Left cardiac atrium (tissue), 4 donors: ENCODE data around the gene ENO2. TPM values are rescaled to one million over a fixed set of nuclear protein-coding genes. Genes with fewer than 3 reads are reported as not detected.

Experiments
- ATAC-seq, 2 donors: fragments of 200-7000 bp; cut with Tn5 transposase; one replicate each; pipeline ENCODE4 v1.9.1; 2020; ENCODE audit warnings: mild to moderate bottlenecking in 2 of 2, moderate library complexity in 2 of 2
- DNase-seq: peaks from one replicate; pipeline ENCODE4 v3.0.0-alpha.2; 2020
- intact Hi-C, 2 donors: fragments of 100-400 bp; cut with DNase I; formaldehyde crosslinking; loops; one replicate each; pipeline versions ENCODE4 v1.14.1 to v1.15.1; 2022 to 2023
- total RNA-seq, 2 donors: library from RNA; stranded (reverse); fragmentation: NEBNext Ultra II Directional; extraction: Animal tissue kit (Norgen Biotek cat#: 25700); gene quantifications; one replicate each; pipeline ENCODE4 v1.2.1, GENCODE V29; 2021
- donor health status: DM: no; HTN: yes; CAD: no.
- donor health status: DM: no; HTN: yes; CAD: no; lungs with severe emphysema.
- donor health status: DM: yes; HTN: yes; CAD: no.
- donor health status: Dilated cardiomyopathy.

Gene ENO2
- total RNA-seq, 2 donors from 2014 or later: 12.8 to 24.9 TPM

DNA sequence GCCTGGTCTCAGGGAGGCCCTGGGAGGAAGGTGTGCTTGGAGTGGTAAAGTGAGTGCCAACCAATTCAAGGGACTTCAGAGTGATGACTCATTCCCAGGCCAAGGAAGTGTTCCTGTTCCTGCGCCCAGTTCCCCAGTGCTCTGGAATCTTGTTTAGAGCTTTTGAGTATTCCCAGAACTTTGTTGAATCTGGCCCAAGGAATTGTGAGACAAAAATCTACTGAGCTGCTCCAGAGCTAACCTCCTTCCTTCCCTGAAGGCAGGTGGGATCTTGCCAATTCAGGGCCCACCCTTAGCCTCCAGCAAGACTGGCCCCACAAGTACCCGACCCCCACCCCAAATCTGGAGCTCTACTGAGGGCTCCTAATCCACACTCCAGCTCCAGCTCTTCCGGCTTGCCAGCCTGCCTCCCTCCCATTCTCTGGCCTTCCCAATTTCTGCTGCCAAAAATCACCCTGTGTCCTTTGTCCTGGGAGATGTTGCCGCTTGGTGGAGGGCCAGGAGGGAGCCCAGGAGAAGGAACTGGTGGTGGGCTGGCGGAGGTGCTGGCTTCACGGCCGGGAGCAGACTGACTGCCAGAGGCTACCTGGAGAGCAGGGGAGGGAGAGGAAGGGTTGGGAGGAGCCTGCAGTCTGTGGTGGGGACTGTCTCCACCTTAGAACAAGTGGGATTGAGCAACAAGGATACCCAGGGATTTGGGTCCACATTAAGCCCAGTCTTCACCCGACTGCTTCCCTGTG lies 11.3 kb downstream of the ENO2 start:
- DNase-seq (peak; percentile 79), ATAC-seq (peak; percentile 45 to 66)
- intact Hi-C loops: no loop called here

DNA sequence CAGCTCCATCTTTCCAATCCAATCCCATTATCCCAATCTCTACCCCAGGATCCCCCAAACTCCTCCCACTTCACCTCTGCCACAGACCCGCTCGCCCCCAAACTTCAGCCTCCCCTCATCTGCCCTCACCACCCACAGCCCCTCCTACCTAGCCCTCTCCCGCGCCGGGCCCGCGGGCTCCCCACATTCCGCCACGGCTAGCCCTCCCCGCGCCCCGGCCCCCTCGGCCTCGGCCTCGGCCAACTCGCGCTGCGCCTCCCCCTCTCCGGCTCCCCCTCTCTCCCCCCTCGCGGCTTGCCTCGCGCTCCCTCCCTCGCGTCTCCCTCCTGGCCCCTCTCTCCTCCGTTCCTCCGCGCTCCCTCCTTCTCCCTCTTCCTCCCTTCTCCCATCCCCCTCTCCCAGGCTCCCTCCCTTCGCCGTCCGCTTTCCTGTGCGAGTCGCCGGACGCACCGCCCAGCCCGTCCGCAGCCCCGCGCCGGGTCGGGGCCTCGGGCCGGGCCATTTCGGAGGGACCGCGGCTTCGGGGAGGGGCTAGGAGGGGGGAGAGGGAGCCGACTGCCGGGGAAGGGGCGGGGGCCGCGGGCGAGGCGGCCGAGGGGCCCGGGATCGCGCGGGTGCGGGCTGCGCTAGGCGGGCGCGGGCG lies 13.1 kb downstream of the ENO2 start, which contains the start of gene ATN1:
ATN1 (plus strand) TSS at position 581 of the 643 bp plus-strand sequence. CDS start 6,043 bp downstream, outside the sequence.
- peak; percentile 61 to 67 for ATAC-seq
- intact Hi-C loops: no loop called here
- peak; percentile 86 for DNase-seq

DNA sequence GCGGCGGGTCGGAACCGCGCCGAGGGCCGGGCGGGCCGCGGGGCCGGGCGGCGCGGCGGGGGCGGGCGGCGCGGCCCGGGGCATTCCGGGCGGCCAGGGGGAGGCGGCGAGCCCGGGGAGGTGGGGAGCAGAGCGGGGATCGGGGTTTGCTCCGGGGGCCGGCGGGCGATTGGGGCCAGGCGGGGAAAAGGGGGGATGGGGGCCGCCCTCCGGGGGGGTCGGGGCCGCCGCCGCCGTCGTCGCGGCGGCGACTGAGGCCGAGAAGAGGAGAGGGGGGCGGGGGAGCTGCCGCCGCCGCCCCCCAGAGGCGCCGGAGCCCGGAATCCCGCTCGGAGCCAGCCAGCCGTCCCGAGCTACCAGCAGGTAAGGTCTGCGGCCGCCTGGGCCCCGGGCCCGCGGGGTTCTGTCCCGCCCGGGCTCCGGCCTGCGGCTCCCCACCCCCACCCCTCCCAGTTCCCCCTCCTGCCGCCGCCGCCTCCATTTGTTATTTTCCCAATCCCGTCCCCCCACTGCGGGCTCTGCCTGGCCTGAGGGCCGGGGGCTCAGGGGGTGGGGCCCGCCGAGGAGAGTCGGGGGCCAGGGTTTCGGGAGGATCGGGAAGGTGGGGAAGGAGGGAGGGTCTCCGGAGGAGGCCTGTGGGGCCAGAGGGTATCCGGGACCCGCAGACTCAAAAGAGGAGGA lies 13.8 kb downstream of the ENO2 start:
- ATAC-seq (no peak), DNase-seq (peak; percentile 40)

DNA sequence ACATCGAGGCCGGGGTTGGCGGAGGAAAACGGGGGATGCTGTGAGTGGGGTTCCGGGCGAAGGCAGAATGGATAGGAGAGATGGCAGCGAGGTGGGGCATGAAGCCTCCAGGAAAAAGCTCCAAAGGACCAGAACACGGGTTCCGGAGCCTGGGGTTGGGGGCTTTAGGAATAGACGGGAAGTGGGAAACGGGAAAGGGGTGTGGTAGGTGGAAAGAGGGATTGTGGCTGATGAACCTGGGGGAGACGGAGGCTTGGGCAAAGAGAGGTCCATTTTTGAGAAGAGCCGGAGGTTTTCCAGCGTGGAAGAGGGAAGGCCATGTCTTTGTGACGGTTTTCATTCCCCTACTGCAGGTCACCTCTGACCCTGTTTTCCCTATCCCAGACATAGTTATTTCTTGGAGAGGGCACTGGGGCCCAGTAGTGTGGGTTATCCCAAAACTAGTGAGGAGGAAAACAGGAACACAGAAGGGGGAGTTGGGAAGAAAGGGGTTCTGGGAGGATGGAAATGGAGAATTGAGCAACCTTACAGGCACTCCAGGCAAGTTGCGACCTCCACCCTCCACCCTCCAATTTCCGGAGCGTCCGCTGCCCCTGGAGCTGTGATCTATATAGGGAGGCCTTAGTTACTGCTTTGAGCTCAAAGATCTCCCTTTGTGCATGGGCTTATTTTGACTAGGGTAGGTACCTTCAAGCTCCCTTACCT lies 14.5 kb downstream of the ENO2 start:
- intact Hi-C loops: no loop called here
- peak; percentile 35 for DNase-seq
- no peak for ATAC-seq

More for the DNA sequence above, 13.8 kb downstream of the ENO2 start:
- intact Hi-C loops: no loop called here

DNA sequence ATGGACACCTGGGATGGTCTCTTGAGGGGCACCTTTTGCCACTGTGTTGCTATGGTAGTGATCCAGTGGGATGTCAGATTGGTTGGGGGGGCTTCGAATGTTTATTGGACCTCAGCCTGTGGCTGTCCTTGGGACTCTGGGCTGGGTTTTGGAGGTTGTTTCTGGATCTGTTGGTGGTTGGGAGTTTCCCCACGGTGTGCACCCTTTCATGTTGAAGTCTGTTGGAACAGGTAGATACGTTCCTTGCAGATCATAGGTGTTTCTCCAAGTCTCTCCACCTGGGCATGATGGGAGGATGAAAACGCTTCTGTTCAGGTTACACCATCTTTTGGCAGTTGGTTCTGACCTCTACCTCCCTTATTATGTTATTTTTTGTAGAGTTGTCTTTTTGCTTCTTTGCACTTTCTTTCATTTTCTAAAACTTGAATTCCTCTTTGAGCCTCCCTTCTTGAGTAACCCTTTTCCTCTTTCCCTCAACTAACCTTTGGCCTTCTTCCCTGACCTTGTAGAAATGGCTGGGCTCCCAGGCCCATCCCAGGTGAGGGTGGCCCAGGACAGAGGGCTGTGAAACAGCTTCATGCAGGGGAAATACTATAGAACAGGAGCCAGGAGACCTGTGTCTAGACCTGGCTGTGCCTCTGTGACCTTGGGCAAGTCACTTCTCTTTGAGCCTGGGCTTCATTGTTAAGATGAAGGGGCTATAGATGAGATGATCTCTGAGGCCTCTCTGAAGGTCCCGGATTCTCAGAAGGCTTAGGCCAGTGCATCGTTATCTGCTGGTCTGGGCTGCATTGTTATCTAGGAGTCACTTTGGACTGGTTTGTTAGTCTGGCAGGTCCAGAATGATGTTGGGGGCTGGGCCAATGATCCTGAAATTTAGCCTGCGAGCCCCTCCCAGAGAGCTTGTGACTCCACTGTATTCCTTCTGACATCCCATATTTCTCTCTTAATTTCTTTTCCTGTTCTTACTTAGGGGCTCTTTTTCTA lies 15.4 kb downstream of the ENO2 start:
- DNase-seq (no peak), ATAC-seq (no peak)
- intact Hi-C loops: no loop called here

DNA sequence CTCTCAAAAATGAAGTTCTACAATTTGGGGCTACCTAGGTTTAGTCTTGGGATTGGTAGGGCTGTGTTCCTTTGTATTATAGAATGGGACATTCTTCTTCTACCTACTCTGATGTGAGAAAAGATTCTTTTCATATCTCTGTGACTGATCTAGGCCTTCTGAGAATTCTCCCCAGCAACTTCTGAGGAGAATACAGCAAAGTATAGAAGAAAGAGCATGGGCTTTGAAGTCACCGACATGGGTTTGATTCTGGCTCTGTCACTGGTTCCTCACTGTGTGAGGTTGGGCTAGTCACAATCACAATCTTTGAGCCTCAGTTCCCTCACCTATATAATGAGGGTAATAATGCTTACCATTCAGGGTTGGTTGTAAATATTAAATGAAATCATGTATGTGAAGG lies 18.4 kb downstream of the ENO2 start:
- no peak for ATAC-seq
- no peak for DNase-seq
- intact Hi-C loops: no loop called here

DNA sequence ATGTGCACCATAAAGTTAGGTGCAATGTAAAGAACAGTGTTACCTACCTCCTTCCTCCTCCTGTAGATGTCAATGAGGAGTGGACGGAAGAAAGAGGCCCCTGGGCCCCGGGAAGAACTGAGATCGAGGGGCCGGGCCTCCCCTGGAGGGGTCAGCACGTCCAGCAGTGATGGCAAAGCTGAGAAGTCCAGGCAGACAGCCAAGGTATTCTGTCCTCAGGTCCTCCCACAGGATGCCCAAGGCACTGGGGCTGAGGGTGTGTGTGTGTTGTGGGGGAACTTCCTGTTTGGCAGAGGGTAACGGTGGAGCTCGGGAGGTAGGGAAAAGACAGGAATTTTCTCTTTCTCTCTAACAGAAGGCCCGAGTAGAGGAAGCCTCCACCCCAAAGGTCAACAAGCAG lies 19.7 kb downstream of the ENO2 start:
- peak in 1 of 2 donors; percentile 1 for ATAC-seq
- intact Hi-C loops: no loop called here
- DNase-seq: peak; percentile 75

DNA sequence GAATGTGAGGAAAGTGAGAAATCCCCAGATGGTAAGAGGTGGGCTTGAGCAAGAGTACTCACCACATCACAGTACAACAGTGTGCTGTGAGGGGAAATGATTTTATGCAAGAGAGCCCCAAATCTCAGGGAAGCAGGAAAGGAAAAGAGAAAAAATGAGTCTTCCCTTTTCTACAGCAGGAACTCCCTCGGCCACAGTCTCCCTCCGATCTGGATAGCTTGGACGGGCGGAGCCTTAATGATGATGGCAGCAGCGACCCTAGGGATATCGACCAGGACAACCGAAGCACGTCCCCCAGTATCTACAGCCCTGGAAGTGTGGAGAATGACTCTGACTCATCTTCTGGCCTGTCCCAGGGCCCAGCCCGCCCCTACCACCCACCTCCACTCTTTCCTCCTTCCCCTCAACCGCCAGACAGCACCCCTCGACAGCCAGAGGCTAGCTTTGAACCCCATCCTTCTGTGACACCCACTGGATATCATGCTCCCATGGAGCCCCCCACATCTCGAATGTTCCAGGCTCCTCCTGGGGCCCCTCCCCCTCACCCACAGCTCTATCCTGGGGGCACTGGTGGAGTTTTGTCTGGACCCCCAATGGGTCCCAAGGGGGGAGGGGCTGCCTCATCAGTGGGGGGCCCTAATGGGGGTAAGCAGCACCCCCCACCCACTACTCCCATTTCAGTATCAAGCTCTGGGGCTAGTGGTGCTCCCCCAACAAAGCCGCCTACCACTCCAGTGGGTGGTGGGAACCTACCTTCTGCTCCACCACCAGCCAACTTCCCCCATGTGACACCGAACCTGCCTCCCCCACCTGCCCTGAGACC lies 21.2 kb downstream of the ENO2 start:
- intact Hi-C loops: no loop called here
- no peak for DNase-seq
- no peak for ATAC-seq

DNA sequence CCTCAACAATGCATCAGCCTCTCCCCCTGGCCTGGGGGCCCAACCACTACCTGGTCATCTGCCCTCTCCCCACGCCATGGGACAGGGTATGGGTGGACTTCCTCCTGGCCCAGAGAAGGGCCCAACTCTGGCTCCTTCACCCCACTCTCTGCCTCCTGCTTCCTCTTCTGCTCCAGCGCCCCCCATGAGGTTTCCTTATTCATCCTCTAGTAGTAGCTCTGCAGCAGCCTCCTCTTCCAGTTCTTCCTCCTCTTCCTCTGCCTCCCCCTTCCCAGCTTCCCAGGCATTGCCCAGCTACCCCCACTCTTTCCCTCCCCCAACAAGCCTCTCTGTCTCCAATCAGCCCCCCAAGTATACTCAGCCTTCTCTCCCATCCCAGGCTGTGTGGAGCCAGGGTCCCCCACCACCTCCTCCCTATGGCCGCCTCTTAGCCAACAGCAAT lies 21.8 kb downstream of the ENO2 start:
- ATAC-seq: no peak
- DNase-seq: no peak
- intact Hi-C loops: no loop called here

DNA sequence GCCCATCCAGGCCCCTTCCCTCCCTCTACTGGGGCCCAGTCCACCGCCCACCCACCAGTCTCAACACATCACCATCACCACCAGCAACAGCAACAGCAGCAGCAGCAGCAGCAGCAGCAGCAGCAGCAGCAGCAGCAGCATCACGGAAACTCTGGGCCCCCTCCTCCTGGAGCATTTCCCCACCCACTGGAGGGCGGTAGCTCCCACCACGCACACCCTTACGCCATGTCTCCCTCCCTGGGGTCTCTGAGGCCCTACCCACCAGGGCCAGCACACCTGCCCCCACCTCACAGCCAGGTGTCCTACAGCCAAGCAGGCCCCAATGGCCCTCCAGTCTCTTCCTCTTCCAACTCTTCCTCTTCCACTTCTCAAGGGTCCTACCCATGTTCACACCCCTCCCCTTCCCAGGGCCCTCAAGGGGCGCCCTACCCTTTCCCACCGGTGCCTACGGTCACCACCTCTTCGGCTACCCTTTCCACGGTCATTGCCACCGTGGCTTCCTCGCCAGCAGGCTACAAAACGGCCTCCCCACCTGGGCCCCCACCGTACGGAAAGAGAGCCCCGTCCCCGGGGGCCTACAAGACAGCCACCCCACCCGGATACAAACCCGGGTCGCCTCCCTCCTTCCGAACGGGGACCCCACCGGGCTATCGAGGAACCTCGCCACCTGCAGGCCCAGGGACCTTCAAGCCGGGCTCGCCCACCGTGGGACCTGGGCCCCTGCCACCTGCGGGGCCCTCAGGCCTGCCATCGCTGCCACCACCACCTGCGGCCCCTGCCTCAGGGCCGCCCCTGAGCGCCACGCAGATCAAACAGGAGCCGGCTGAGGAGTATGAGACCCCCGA lies 22.5 kb downstream of the ENO2 start:
- intact Hi-C loops: no loop called here
- no peak for DNase-seq
- ATAC-seq: peak; percentile 2 to 4

DNA sequence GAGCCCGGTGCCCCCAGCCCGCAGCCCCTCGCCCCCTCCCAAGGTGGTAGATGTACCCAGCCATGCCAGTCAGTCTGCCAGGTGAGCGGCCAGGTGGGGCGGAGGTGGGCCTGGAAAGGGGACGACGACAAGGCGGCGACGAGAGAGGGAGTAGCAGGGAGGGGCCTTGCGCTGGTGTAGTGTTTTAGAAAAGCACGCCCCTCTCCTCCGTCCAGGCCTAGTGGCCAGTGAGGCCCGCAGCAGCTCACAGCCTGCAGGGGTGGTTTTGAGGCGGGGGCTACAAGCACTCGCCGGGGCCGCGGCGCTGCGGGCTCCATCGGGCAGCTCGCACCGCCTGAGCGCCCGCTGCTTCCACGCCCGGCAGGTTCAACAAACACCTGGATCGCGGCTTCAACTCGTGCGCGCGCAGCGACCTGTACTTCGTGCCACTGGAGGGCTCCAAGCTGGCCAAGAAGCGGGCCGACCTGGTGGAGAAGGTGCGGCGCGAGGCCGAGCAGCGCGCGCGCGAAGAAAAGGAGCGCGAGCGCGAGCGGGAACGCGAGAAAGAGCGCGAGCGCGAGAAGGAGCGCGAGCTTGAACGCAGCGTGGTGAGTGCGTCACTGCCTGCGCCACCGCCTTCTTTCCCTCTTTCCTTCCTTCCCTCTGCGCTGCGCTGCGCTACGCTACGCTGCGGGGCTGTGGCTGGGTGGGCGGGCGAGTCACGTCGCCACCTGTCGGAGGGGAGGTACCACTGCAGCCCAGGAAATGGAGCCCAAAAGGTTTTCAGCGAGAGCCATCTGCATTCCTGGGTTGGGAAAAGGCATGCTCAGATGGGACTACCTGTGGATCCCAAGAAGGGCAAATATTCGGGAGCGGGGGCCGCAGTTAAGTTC lies 23.3 kb downstream of the ENO2 start:
- peak; percentile 89 to 94 for ATAC-seq
- DNase-seq: peak; percentile 94
- intact Hi-C loops: no loop called here

DNA sequence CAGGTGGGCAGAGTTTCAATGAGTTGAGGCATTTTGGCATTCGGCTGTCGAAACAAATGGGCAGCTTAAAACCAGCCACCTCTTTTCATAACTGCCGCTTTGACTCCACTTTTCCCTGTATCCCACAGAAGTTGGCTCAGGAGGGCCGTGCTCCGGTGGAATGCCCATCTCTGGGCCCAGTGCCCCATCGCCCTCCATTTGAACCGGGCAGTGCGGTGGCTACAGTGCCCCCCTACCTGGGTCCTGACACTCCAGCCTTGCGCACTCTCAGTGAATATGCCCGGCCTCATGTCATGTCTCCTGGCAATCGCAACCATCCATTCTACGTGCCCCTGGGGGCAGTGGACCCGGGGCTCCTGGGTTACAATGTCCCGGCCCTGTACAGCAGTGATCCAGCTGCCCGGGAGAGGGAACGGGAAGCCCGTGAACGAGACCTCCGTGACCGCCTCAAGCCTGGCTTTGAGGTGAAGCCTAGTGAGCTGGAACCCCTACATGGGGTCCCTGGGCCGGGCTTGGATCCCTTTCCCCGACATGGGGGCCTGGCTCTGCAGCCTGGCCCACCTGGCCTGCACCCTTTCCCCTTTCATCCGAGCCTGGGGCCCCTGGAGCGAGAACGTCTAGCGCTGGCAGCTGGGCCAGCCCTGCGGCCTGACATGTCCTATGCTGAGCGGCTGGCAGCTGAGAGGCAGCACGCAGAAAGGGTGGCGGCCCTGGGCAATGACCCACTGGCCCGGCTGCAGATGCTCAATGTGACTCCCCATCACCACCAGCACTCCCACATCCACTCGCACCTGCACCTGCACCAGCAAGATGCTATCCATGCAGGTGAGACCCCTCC lies 24.2 kb downstream of the ENO2 start:
- ATAC-seq (peak in 1 of 2 donors; percentile 1), DNase-seq (peak; percentile 44)
- intact Hi-C loops: no loop called here

DNA sequence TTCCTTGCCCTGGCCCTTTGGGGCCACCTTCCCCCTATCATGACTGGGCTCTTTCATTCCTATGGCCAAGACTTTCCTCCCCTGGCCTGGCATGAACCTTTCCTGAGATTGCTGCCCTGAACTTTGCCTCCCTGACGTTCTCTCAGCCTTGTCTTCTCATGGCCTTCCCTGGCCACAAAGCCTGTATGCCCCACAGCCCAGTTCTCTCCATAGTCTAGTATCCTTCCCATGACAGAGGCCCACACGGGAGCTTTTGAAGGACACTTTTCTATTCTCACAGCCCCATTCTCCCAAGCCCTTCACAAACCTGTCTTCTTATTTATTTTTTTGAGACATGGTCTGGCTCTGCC lies 24.8 kb downstream of the ENO2 start:
- intact Hi-C loops: no loop called here
- ATAC-seq: no peak
- DNase-seq: no peak

DNA sequence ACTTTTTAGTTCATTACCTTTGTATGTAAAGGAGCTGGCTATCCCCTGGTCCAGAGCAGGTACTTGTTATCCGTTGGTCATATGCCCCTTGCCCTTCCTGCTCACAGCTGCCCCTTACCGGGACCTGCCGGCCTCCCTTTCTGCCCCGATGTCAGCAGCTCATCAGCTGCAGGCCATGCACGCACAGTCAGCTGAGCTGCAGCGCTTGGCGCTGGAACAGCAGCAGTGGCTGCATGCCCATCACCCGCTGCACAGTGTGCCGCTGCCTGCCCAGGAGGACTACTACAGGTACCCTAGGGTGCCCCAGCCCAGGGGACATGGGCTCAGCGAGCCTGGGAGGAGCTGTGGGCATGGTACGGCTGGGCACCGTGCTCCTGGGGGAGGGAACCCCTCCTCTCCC lies 26.9 kb downstream of the ENO2 start:
- intact Hi-C loops: no loop called here
- ATAC-seq (no peak), DNase-seq (no peak)

DNA sequence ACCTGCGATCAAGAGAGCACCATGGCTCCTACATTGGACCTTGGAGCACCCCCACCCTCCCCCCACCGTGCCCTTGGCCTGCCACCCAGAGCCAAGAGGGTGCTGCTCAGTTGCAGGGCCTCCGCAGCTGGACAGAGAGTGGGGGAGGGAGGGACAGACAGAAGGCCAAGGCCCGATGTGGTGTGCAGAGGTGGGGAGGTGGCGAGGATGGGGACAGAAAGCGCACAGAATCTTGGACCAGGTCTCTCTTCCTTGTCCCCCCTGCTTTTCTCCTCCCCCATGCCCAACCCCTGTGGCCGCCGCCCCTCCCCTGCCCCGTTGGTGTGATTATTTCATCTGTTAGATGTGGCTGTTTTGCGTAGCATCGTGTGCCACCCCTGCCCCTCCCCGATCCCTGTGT lies 27.4 kb downstream of the ENO2 start:
- peak; percentile 29 for DNase-seq
- intact Hi-C loops: no loop called here
- no peak for ATAC-seq
